Epithelial cell of esophagus (primary cell): ENCODE results near the gene IL27RA.
A peak's percentile ranks its signal among the peaks of the same experiment; 100 is the strongest.

Source experiments
- DNase-seq: peaks from one replicate; pipeline ENCODE4 v3.0.0; 2010; ENCODE audit warnings: low read depth
- H3K4me3 ChIP-seq: 2 replicates; pipeline ENCODE4 v1.5.1; 2011; ENCODE audit warnings: mild to moderate bottlenecking, low read length, control low read depth
- CTCF ChIP-seq: IDR thresholded peaks from 2 replicates; pipeline ENCODE4 v1.5.1; 2011; ENCODE audit warnings: low read depth, mild to moderate bottlenecking, low read length, control low read depth, inconsistent platforms; ENCODE audit not compliant: insufficient read depth; ENCODE audit errors: missing control alignments

IL27RA gene

GRCh38 chr19:14085309-14085995 lies 53.9 kb downstream of the IL27RA start, which contains the start of gene C19orf67:
Gene C19orf67, minus strand, starts transcription at chr19:14085783. Its CDS starts 156 bp downstream, at chr19:14085627.
- DNase-seq: no peak
- TF ChIP-seq CTCF: no peak

GRCh38 chr19:14086098-14086497 lies 54.5 kb downstream of the IL27RA start:
- no peak overlapping the region for H3K4me3 ChIP-seq
- TF ChIP-seq CTCF: no peak
- DNase-seq: no peak

More at GRCh38 chr19:14085309-14085995, 53.9 kb downstream of the IL27RA start, which contains the start of gene C19orf67:
- no peak within 1 kb of the TSS for H3K4me3 ChIP-seq

GRCh38 chr19:14088634-14089411 lies 57.3 kb downstream of the IL27RA start:
- peak overlapping the region; percentile 51 for H3K4me3 ChIP-seq
- TF ChIP-seq CTCF: no peak

GRCh38 chr19:14089412-14089661 lies 57.8 kb downstream of the IL27RA start:
- H3K4me3 ChIP-seq: peak overlapping the region; percentile 51
- peak; percentile 12 for TF ChIP-seq CTCF
- DNase-seq: no peak

More at GRCh38 chr19:14088634-14089411, 57.3 kb downstream of the IL27RA start:
- no peak for DNase-seq

- peak; percentile 79 for DNase-seq
- H3K4me3 ChIP-seq: peak overlapping the region; percentile 51
- no peak for TF ChIP-seq CTCF
These were observed 58.3 kb downstream of the IL27RA start for GRCh38 chr19:14089662-14090508.

- H3K4me3 ChIP-seq: peak within 1 kb of the TSS; percentile 78
- peak; percentile 87 for DNase-seq
- TF ChIP-seq CTCF: no peak
These were observed 59.0 kb downstream of the IL27RA start, which contains the start of gene SAMD1 for GRCh38 chr19:14090509-14091080. Gene SAMD1, minus strand, starts transcription at chr19:14090751.
